Tibial artery (tissue), 4 donors: ENCODE results near the gene TMEM30A.

ENCODE experiments used
- DNase-seq, 2 donors: peaks; one replicate each; pipeline ENCODE4 v3.0.0-alpha.2; 2019
- H3K27ac ChIP-seq, 2 donors: fragments of 200-600 bp; sonication (generic) in 1 of 2; 1 replicate in 1 of 2; 2 replicates in 1 of 2; pipeline ENCODE4 v1.5.1; 2018 to 2019; ENCODE audit warnings: mild to moderate bottlenecking in 1 of 2
- H3K27me3 ChIP-seq, 2 donors: fragments of 200-600 bp; sonication (generic) in 1 of 2; one replicate each; pipeline versions ENCODE4 v1.5.1 to v1.6.0; 2016 to 2019
- H3K36me3 ChIP-seq, 3 donors: fragments of 200-600 bp; sonication (generic) in 2 of 3; one replicate each; pipeline ENCODE4 v1.5.1; 2016 to 2019; ENCODE audit warnings: mild to moderate bottlenecking in 2 of 3
- H3K4me1 ChIP-seq, 4 donors: fragments of 200-600 bp; sonication (generic) in 2 of 4; 1 replicate in 3 of 4; 2 replicates in 1 of 4; pipeline ENCODE4 v1.5.1; 2016 to 2019
- H3K4me3 ChIP-seq, 2 donors: fragments of 200-600 bp; sonication (generic) in 1 of 2; 1 replicate in 1 of 2; 2 replicates in 1 of 2; pipeline ENCODE4 v1.5.1; 2018 to 2019; ENCODE audit warnings: mild to moderate bottlenecking in 2 of 2
- H3K9me3 ChIP-seq, 3 donors: fragments of 200-600 bp; sonication (generic) in 1 of 3; one replicate each; pipeline ENCODE4 v1.5.1; 2016 to 2019
- intact Hi-C: fragments of 100-400 bp; cut with DNase I; formaldehyde crosslinking; loops from one replicate; pipeline ENCODE4 v1.15.0; 2023; ENCODE audit warnings: low total_unique reads
- TF ChIP-seq, protein P1 (sequence below), 2 experiments: fragments of 200-600 bp in 1 of 2; fragments of 450-650 bp in 1 of 2; IDR thresholded peaks; one replicate each; pipeline ENCODE4 v1.5.1; 2017 to 2019; ENCODE audit warnings: antibody characterized with exemption in 2 of 2, mild to moderate bottlenecking in 1 of 2, moderate library complexity in 1 of 2

Gene TMEM30A

DNA sequence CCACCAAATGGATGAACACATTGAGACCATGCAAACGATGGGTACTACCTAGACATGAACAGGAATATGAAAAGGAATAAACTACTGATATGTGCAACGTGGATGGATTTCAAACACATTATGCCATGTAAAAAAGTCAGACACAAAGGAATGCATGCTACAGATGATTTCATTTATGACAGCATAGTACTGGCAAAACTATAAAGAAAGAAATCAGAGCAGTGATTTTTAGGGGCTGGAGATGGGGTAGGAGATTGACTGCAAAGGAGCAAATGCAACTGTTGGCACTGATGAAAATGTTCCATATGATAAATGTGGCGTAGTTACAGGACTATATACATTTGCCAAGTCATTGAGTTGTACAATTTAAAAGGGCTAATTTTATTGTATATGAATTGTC lies 65.3 kb downstream of the TMEM30A start:
- H3K36me3 ChIP-seq: no peaks in the 10 kb centered on the region
- H3K27ac ChIP-seq: no peak overlapping the region
- H3K27me3 ChIP-seq: no peaks in the 10 kb centered on the region
- intact Hi-C loops: loop anchor here (10.0 kb wide), 1 partner anchor 1244 kb away; no protein-coding TSS in a partner anchor
- H3K4me3 ChIP-seq: no peak overlapping the region
- DNase-seq: no peak
- H3K9me3 ChIP-seq: no peaks in the 10 kb centered on the region
- H3K4me1 ChIP-seq: peaks cover 0 to 22% (median under 1%) of the 10 kb centered on the region in 4 donors
- TF ChIP-seq, protein P1, sequence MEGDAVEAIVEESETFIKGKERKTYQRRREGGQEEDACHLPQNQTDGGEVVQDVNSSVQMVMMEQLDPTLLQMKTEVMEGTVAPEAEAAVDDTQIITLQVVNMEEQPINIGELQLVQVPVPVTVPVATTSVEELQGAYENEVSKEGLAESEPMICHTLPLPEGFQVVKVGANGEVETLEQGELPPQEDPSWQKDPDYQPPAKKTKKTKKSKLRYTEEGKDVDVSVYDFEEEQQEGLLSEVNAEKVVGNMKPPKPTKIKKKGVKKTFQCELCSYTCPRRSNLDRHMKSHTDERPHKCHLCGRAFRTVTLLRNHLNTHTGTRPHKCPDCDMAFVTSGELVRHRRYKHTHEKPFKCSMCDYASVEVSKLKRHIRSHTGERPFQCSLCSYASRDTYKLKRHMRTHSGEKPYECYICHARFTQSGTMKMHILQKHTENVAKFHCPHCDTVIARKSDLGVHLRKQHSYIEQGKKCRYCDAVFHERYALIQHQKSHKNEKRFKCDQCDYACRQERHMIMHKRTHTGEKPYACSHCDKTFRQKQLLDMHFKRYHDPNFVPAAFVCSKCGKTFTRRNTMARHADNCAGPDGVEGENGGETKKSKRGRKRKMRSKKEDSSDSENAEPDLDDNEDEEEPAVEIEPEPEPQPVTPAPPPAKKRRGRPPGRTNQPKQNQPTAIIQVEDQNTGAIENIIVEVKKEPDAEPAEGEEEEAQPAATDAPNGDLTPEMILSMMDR (IDR thresholded peaks at IDR 0.05): no peak

DNA sequence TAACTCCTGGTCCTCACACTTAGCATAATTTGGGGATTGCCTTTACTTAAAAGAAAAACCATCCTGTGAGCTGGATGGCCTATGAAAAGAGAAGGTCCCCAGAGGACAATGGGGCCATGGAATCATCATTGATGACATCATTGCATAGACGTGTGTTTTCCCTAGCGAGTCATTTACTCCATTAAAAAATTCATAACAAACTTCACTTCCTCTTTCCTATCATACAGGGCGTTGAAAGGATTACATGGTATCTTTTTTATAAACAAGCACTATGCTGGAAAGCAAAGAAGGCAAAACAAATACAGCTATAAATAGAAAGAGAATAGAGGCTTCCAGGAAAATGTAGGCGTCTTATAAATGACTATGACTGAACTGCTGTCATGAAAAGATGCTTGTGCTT lies 67.4 kb downstream of the TMEM30A start:
- H3K27ac ChIP-seq: no peak overlapping the region

DNA sequence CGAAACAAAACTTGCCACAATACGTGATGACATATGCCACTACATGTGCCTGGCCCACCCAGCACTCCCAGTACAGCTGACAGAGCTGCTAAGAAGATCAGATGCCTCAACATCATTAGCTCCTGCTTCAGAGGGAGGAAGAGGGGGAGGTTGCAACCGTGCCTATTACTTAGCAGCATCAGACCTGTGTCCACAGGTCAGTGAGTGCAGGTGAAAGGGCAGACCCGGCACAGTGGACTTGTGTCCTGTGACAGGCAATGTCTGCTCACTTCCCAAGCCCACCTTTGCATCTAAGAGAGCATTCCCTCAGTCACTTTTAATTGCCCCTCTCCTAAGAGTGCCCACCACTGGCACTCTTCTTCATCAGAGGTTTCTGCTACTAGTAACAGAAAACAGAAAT lies 69.3 kb downstream of the TMEM30A start:
- no peaks in the 10 kb centered on the region for H3K27me3 ChIP-seq
- H3K4me3 ChIP-seq: no peak overlapping the region
- intact Hi-C loops: loop anchor here (10.0 kb wide), 1 partner anchor 1240 kb away; no protein-coding TSS in a partner anchor
- no peak for DNase-seq
- H3K9me3 ChIP-seq: no peaks in the 10 kb centered on the region
- H3K4me1 ChIP-seq: peaks cover 0 to 23% (median 0%) of the 10 kb centered on the region in 4 donors
- no peak overlapping the region for H3K27ac ChIP-seq
- TF ChIP-seq, protein P1 (IDR thresholded peaks at IDR 0.05): no peak
- no peaks in the 10 kb centered on the region for H3K36me3 ChIP-seq

More for the DNA sequence above, 67.4 kb downstream of the TMEM30A start:
- no peaks in the 10 kb centered on the region for H3K9me3 ChIP-seq
- no peaks in the 10 kb centered on the region for H3K36me3 ChIP-seq
- intact Hi-C loops: loop anchor here (10.0 kb wide), 1 partner anchor 1242 kb away; no protein-coding TSS in a partner anchor
- H3K4me1 ChIP-seq: peaks cover 0 to 14% (median 0%) of the 10 kb centered on the region in 4 donors
- DNase-seq: no peak
- H3K4me3 ChIP-seq: no peak overlapping the region
- TF ChIP-seq, protein P1 (IDR thresholded peaks at IDR 0.05): no peak
- no peaks in the 10 kb centered on the region for H3K27me3 ChIP-seq

DNA sequence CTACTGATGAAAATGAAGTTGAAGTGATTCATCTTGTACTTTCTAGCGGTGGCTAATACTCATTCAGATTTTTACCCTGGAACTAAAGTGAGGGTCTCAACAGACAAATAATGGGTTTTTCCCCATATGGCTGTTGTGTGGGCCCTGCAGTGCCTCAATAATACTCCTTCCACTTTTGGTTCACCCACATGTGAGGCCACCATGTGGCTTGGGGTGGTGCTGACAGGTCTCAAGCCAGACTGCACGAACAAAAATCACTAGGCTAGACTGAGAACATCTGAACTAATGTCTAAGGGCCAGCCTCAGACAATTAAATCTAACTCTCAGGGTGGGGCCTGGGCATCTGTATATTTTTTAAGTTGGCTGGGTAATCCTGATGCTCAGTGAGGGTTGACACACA lies 70.9 kb downstream of the TMEM30A start:
- H3K36me3 ChIP-seq: no peaks in the 10 kb centered on the region
- no peak for DNase-seq
- H3K27ac ChIP-seq: no peak overlapping the region
- H3K9me3 ChIP-seq: no peaks in the 10 kb centered on the region
- H3K27me3 ChIP-seq: no peaks in the 10 kb centered on the region
- TF ChIP-seq, protein P1 (IDR thresholded peaks at IDR 0.05): no peak
- intact Hi-C loops: loop anchor here (5.0 to 10.0 kb wide), 3 partner anchors 1121 to 1471 kb away; no protein-coding TSS in a partner anchor
- no peak overlapping the region for H3K4me3 ChIP-seq
- peaks cover 0 to 23% (median under 1%) of the 10 kb centered on the region in 4 donors for H3K4me1 ChIP-seq

DNA sequence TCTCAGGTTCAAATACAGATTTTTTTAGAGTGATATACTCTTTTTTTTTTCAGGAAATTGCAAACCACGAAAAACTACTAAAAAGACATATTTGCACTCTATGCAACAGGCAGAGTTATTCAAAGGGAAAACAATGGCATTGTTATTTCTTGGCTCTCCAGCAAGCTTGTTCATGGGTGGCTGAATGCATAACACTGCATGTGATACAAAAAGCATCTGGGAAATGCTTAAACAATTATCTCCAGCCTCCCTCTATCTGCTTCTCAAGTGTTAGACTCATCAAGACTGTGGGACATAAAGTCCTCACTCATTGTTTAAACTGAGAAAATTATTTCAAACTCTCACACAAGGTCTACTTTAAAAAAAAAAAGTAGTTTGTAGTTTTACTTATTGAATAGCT lies 71.5 kb downstream of the TMEM30A start:
- Histone ChIP-seq H3K4me3 (no peak overlapping the region), H3K4me1 (peaks cover 0 to 26% (median 4%) of the 10 kb centered on the region in 4 donors), H3K27me3 (no peaks in the 10 kb centered on the region), H3K9me3 (no peaks in the 10 kb centered on the region), H3K27ac (no peak overlapping the region), H3K36me3 (no peaks in the 10 kb centered on the region)
- intact Hi-C loops: loop anchor here (5.0 to 10.0 kb wide), 3 partner anchors 1121 to 1471 kb away; no protein-coding TSS in a partner anchor
- TF ChIP-seq, protein P1 (IDR thresholded peaks at IDR 0.05): no peak
- DNase-seq: no peak
